ENCODE results near the gene KRT84.
A peak's percentile ranks its signal among the peaks of the same experiment; 100 is the strongest.

KRT84 gene

GRCh38 chr12:52382854-52383253 lies 2.6 kb downstream of the KRT84 start:
- DNase-seq, result no peak

- no peak for DNase-seq
Observed at GRCh38 chr12:52381206-52381605, 4.2 kb downstream of the KRT84 start.

GRCh38 chr12:52380271-52380694 lies 5.2 kb downstream of the KRT84 start:
- no peak for DNase-seq

GRCh38 chr12:52379536-52379935 lies 5.9 kb downstream of the KRT84 start:
- no peak for DNase-seq

DNA sequence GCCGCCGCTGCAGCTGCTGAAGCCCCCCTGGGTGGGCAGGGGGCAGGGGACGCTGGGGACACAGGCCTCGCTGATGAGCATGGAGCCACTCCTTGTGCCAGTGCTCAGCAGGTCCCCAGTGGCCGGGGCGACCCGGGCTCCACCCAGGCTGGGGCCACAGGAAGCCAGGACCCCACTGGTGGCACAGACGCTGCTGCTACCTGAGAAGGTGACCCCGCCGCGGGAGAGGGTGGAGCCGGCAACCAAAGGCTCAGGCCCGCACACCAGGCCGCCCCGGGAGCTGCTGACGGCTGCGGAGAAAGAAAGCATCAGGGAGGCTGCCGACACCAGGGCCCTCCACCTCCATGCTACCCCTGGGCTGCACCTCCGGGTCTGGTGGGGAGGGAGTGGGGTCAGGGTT lies 7.4 kb downstream of the KRT84 start:
- DNase-seq, result no peak

DNA sequence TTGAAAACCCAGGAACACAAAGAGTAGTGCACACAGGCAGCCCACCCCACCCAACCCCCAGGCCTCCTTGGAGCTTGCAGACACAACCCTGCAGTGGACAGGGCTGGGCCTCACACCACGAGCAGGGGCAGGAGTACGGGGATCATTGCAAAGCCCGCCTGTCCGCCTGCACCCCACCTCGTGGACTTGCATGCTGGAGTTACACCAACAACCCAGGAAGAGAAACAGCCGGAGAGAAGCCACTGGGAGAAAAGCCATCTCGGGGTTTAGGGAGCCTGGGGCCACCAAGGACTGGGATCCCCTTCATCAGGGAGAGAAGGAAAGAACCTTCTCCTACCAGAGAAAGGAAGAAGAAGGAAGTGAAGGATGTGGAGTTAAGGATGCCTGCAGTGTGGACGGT lies 8.2 kb downstream of the KRT84 start:
- DNase-seq, result no peak

GRCh38 chr12:52372216-52373154 lies 13.0 kb downstream of the KRT84 start:
- DNase-seq, result peak; percentile 51 to 55

DNA sequence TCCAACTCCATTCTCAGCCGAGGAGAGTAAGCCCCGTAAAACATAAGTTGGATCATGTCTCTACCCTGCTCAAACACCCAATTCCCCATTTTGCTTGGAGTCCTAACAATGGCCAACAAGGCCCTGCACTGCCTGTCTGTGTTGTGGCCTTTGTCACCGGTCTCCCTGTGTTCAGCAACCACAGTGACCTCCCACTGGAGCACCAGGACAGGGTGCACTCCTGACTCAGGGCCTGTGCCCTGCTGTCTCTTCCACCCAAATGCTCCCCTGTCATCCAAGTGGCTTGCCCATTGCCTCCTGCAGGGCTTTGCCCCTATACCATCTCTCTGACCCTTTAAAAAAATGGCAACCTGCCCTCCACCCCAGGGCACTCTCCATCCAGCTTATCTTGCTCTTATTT lies 13.7 kb downstream of the KRT84 start:
- DNase-seq, result no peak

DNA sequence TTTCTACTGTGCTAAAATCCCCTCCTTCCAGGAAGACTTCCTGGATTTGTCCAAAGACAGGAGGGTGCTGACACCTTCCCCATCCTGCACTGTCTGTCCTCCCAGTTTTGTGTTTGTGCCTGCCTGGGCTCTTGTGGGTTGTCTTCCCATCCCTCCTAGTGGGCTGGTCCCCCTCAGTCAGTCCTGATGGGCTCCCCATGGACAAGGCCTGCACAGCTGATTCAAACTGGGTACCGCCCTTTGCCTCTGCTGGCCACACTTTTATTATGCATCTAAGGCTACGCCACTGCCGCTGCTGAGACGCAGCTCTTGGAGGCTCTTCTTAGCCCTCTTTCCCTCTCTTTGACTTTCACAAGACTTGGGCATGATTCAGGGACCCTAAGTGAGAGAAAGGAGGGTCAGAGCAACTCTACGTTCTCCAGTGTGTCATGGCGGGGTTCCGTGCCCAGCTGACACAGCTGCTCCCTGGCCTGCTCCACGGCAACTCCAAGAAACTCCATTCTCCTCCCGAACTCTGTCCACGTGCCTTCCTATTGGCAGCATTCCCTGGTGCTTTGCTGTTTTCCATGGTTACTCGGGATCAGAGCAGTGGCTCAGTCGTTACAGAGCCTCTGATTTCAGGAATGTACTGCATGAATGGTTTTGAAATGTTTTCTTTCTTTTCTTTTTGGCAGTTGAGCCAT lies 14.4 kb downstream of the KRT84 start:
- no peak for DNase-seq

GRCh38 chr12:52369809-52370208 lies 15.6 kb downstream of the KRT84 start:
- DNase-seq, result no peak

- DNase-seq, result no peak
Observed at GRCh38 chr12:52369211-52369610, 16.2 kb downstream of the KRT84 start.

DNA sequence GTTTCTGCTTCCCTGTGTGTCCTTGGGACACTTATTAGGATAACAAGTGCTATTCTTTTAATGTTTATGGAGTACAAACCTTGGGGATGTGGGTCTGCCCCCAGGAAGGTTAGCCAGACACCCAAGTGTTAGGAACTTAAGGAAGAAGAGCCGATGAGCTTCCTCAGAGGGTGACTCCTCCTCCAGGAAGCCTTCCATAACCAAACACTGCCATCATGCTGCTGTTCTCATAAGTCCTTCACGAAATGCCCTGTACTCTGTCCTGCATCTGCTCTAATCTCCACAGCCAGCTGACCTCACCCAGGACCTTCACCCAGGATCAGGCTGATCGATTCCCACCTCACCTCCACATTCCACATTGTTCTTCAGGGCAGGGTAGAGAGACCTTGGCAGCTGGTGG lies 16.9 kb downstream of the KRT84 start:
- no peak for DNase-seq

GRCh38 chr12:52367876-52368275 lies 17.6 kb downstream of the KRT84 start:
- no peak for DNase-seq

- DNase-seq, result no peak
Observed at GRCh38 chr12:52366738-52367485, 18.5 kb downstream of the KRT84 start, which contains the start of gene KRT85. Gene KRT85 (minus strand): TSS chr12:52367481. CDS start chr12:52367405, 76 bp downstream.

GRCh38 chr12:52364901-52365489 lies 20.5 kb downstream of the KRT84 start:
- DNase-seq, result no peak

- DNase-seq, result no peak
Observed at GRCh38 chr12:52364061-52364460, 21.4 kb downstream of the KRT84 start.

GRCh38 chr12:52363111-52363679 lies 22.3 kb downstream of the KRT84 start:
- DNase-seq, result no peak

- no peak for DNase-seq
Observed at GRCh38 chr12:52362118-52362726, 23.2 kb downstream of the KRT84 start.

GRCh38 chr12:52361553-52361952 lies 23.9 kb downstream of the KRT84 start:
- no peak for DNase-seq

GRCh38 chr12:52360663-52361271 lies 24.7 kb downstream of the KRT84 start:
- no peak for DNase-seq

GRCh38 chr12:52360106-52360662 lies 25.3 kb downstream of the KRT84 start:
- no peak for DNase-seq
